GM12891 (cell line): Measurements from ENCODE around the gene SND1.

ENCODE experiments used
- DNase-seq: peaks from one replicate; pipeline ENCODE4 v3.0.0; 2011; ENCODE audit warnings: low spot score; ENCODE audit not compliant: insufficient read length
- FAIRE-seq: peaks from 2 replicates; lab custom pipeline; 2011; peaks lifted over from hg19 to GRCh38; lab: Jason Lieb, UNC
- PAX5 ChIP-seq: IDR thresholded peaks from 2 replicates; pipeline ENCODE4 v1.6.1; 2011; ENCODE audit warnings: low read length, moderate library complexity, mild to moderate bottlenecking; ENCODE audit not compliant: insufficient read depth, severe bottlenecking
- POLR2A ChIP-seq: IDR thresholded peaks from 2 replicates; pipeline ENCODE4 v1.6.1; 2011; ENCODE audit warnings: low read depth, low read length, control low read depth
- POLR2AphosphoS5 ChIP-seq: IDR thresholded peaks from 2 replicates; pipeline ENCODE4 v1.6.1; 2011; ENCODE audit warnings: low read depth, low read length, control low read depth
- POU2F2 ChIP-seq: IDR thresholded peaks from 2 replicates; pipeline ENCODE4 v1.6.1; 2011; ENCODE audit warnings: low read depth, mild to moderate bottlenecking, control low read depth, low read length, moderate library complexity
- SPI1 ChIP-seq: IDR thresholded peaks from 2 replicates; pipeline ENCODE4 v1.6.1; 2011; ENCODE audit warnings: low read depth, low read length, control low read depth
- TAF1 ChIP-seq: IDR thresholded peaks from 2 replicates; pipeline ENCODE4 v1.6.1; 2011; ENCODE audit warnings: low read depth, low read length, control low read depth

SND1 gene

DNA sequence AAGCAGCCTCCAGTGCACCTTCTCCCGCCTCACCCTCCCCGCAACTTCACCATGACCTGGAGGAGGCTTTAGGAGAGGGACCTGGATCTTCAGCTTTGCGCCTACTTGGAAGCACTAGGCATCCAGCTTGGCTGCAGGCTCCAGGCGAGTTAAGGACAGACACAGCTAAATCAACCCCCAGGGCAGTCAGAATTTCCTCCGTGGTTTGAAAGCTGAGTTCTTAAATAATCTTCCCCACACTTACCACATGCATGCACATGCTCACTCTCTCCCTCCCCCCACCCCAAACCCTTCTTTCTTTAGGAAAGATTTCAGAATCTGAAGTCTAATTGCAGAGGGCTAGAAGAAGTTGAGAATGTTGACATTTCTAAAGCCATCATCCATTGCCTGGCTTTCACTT is 416.0 kb downstream of the SND1 start:
- TF ChIP-seq SPI1 = no peak
- no peak for TF ChIP-seq POLR2AphosphoS5
- DNase-seq = no peak
- no peak for FAIRE-seq

- DNase-seq (no peak), FAIRE-seq (no peak)
- TF ChIP-seq POU2F2 (no peak), POLR2AphosphoS5 (no peak), TAF1 (no peak), POLR2A (no peak), PAX5 (no peak), SPI1 (no peak)
Observed at GRCh38 chr7:128068785-128069184, 416.8 kb downstream of the SND1 start.

DNA sequence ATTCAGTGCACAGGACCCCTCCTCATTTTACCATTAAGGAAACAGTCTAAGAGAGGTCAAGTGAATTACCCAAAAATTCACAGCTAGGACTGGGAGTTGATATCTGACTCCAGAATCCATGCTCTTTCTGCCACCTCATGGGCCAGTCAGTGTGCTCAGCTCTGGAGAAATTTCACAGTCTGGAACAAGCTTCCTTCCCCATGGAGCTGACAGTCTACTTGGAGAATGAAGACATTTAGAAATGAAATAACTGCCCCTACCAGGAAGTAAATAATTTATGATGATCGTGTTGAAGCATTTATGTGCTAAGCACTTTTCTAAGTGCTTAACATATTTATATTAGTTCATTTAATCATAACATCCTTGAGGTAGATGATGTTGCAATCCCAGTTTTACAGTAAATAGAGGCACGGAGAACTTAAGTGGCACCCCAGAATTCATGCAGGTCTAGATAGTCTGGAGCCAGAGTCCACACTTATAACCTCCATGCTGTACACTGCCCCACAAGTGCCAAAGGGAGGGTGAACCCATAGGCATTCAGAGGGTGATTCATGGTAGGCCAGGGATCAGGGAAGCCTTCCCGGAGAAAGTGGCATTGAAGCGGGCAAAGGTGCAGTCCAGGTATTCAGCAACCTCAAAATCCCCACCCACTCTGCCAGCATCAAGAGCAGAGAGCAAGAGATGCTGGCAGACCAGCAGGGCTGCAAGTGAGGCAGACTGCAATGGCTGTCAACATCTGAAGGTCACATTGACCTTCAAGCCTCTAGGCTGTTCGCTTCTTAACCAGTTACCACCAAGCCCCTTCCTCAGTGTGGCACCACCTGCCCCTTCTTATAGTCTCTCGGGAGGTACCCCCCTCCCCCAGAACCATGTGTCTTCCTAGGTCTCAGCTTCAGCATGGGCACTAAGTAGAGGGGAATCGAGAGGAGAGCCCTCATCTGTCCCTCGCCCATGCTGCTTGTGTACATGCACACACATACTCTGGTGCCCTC is 417.7 kb downstream of the SND1 start:
- DNase-seq (no peak), FAIRE-seq (peak; percentile 40)
- TF ChIP-seq POLR2AphosphoS5 = no peak
- TF ChIP-seq SPI1 = no peak
- no peak for TF ChIP-seq POLR2A
- no peak for TF ChIP-seq TAF1
- TF ChIP-seq POU2F2 = no peak
- TF ChIP-seq PAX5 = no peak

DNA sequence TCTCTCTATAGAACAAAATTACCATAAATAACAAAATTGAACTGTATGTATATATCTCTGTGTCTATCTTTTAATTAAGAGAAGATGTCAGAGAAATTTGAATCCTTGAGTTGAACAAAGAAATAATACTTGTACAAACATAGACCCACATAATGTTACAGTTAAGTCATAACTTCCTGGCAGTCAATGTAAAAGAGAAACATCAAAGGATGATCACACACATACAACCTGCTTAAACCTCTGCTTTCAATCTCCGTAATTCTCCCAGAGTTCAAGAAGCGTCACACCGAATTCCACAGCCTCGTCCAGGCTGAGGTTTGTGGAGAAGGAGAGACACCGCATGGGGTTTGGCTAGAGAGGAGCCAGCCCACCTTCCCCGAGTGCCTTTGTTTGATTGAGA is 419.4 kb downstream of the SND1 start:
- FAIRE-seq (no peak), DNase-seq (no peak)
- TF ChIP-seq SPI1 (no peak), TAF1 (no peak), POU2F2 (no peak), PAX5 (no peak), POLR2A (no peak), POLR2AphosphoS5 (no peak)

DNA sequence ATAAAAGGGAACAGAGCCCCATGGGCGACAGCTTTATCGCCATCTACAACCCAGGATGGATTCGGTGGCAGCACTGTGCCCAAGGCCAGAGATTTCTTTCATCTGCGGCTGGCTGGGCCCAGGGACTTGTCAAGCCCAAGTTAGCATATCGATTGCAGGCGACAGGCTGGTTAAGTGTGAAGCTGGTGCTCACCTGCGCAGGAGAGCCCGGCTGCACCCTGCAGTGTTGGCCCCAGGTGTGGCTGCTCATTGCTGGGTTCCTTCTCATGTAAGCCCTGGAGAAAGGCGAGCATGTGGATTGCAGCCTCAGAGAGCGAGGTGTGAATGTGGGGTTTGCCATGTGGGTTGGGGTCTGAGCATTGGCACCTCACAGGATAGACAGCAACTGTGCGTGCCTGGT is 419.8 kb downstream of the SND1 start:
- FAIRE-seq (no peak), DNase-seq (no peak)
- TF ChIP-seq POU2F2 (no peak), POLR2AphosphoS5 (no peak), PAX5 (no peak), POLR2A (no peak), TAF1 (no peak), SPI1 (no peak)

GRCh38 chr7:128073671-128074310 is 421.8 kb downstream of the SND1 start:
- TF ChIP-seq POLR2AphosphoS5 = no peak
- TF ChIP-seq POU2F2 = no peak
- no peak for TF ChIP-seq PAX5
- no peak for TF ChIP-seq SPI1
- no peak for TF ChIP-seq POLR2A
- TF ChIP-seq TAF1 = no peak
- no peak for DNase-seq

DNA sequence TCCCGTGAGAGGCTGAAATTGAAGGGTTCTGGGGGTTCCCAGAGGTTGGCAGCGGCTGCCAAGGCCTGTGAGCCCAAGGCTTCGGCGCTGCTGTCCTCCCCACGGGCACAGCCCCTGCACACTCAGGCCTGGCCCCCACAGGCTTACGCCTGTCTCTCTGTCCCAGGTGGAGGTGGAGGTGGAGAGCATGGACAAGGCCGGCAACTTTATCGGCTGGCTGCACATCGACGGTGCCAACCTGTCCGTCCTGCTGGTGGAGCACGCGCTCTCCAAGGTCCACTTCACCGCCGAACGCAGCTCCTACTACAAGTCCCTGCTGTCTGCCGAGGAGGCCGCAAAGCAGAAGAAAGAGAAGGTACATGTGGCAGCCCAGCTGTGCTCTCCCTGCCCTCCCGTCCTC is 422.3 kb downstream of the SND1 start:
- DNase-seq (no peak), FAIRE-seq (no peak)
- TF ChIP-seq POU2F2 (no peak), PAX5 (no peak), POLR2AphosphoS5 (no peak), SPI1 (no peak), POLR2A (no peak), TAF1 (no peak)

More at GRCh38 chr7:128073671-128074310, 421.8 kb downstream of the SND1 start:
- no peak for FAIRE-seq

- DNase-seq = no peak
- TF ChIP-seq SPI1 = no peak
- TF ChIP-seq PAX5 = no peak
- no peak for TF ChIP-seq POLR2A
- TF ChIP-seq TAF1 = no peak
- TF ChIP-seq POU2F2 = no peak
- TF ChIP-seq POLR2AphosphoS5 = no peak
- no peak for FAIRE-seq
Observed at GRCh38 chr7:128074736-128075135, 422.7 kb downstream of the SND1 start.

DNA sequence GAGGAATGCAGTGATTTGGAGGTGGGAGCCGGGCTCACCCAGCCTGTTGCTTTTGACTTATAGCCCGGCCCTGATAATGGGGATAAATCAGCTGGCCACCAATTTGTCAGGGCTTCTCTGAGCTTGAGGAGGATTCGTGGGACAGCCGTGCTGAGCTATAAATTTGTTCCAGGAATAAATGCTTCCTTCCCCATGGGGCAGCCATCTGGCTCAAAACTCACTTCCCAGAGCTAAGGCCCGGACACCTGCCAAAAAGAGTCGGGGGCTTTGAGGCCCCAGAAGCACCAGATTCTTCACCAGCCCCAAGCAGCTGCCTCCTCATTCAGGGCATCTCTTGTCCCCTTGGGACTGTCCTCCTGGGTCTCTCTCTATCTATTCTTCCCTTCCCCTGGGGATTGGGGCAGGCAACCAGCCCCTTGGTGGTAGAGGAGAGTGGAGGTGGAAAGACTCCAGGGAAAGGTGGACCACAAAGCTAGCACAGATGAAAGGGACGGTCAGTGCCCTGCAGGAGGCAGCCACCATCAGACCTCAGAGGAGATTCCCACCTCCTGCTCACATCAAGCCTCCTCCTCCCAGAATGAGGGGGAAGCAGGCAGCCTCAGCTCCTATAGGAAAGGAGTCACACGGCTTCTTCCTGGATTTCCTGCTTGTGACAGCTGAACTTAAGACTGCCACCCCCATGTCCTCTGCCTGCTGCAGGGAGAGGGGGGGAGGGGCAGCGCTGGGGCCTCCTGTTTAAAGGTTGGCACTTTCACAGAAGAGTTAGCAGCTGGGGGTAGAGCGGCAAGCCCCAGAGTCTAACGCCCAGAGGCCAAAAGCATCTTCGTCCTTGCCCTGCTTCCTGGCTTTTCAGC is 423.5 kb downstream of the SND1 start:
- no peak for FAIRE-seq
- DNase-seq = no peak
- no peak for TF ChIP-seq PAX5
- no peak for TF ChIP-seq POU2F2
- no peak for TF ChIP-seq TAF1
- TF ChIP-seq POLR2AphosphoS5 = no peak
- no peak for TF ChIP-seq SPI1
- no peak for TF ChIP-seq POLR2A
